GM12878 (cell line): ENCODE measurements around the gene MAP4K4. TPM values are rescaled to one million over a fixed set of nuclear protein-coding genes. Genes with fewer than 3 reads are reported as not detected.
A peak's percentile ranks its signal among the peaks of the same experiment; 100 is the strongest.

ENCODE experiments used
- ATAC-seq: fragments of 200-7000 bp; cut with Tn5 transposase; 3 replicates; pipeline ENCODE4 v1.9.1; 2020; ENCODE audit warnings: mild to moderate bottlenecking, moderate library complexity
- BruUV-seq: library from RNA; stranded (reverse); fragments of 400-500 nt; replicated peaks from 2 replicates; lab custom pipeline; 2021; lab: Mats Ljungman, UMichigan
- CTCF ChIA-PET: fragments of 300-600 bp; sonication (Branson Sonifier 250); formaldehyde crosslinking; extraction: SDS; loops from one replicate; lab custom pipeline; 2021; ENCODE audit warnings: inconsistent platforms; lab: Yijun Ruan, JAX
- POLR2A ChIA-PET: fragments of 350-600 bp; formaldehyde crosslinking; extraction: SDS; loops from one replicate; lab custom pipeline; 2021; ENCODE audit warnings: inconsistent platforms; lab: Charles Lee
- RAD21 ChIA-PET: fragments of 300-600 bp; sonication (Branson Sonifier 250); formaldehyde crosslinking; loops from one replicate; lab custom pipeline; 2023; ENCODE audit warnings: antibody characterized with exemption; ENCODE audit not compliant: unreplicated experiment; lab: Charles Lee
- SMC1A ChIA-PET: fragments of 300-600 bp; sonication (Branson Sonifier 250); formaldehyde crosslinking; loops from one replicate; lab custom pipeline; 2023; ENCODE audit not compliant: unreplicated experiment, uncharacterized antibody; lab: Charles Lee
- DNase-seq: peaks from one replicate; pipeline ENCODE4 v3.0.0-alpha.2; 2011; ENCODE audit warnings: low read depth, low spot score
- FAIRE-seq: peaks from 3 replicates; lab custom pipeline; 2011; peaks lifted over from hg19 to GRCh38; lab: Jason Lieb, UNC
- H2AFZ ChIP-seq: 2 replicates; pipeline ENCODE4 v1.6.0; 2011; ENCODE audit warnings: low read depth, low read length, control low read depth; ENCODE audit not compliant: control insufficient read depth
- H3K27ac ChIP-seq: 2 replicates; pipeline ENCODE4 v1.5.1; 2011; ENCODE audit warnings: control low read depth; ENCODE audit not compliant: control insufficient read depth, insufficient read depth
- H3K27me3 ChIP-seq, 2 experiments: replicated peaks in 1 of 2; 2 replicates each; pipeline versions ENCODE4 v1.6.0 to v1.6.1; 2011; ENCODE audit warnings: low read length in 1 of 2; ENCODE audit not compliant: control insufficient read depth in 2 of 2, insufficient read depth in 2 of 2
- H3K36me3 ChIP-seq, 2 experiments: 2 replicates each; pipeline ENCODE4 v1.5.1; 2011; ENCODE audit warnings: low read length in 1 of 2; ENCODE audit not compliant: control insufficient read depth in 2 of 2, insufficient read depth in 2 of 2
- H3K4me1 ChIP-seq: 2 replicates; pipeline ENCODE4 v1.6.1; 2011; ENCODE audit warnings: mild to moderate bottlenecking, low read length, moderate library complexity, mixed read lengths; ENCODE audit not compliant: control insufficient read depth, insufficient read depth
- H3K4me2 ChIP-seq: 2 replicates; pipeline ENCODE4 v1.6.0; 2011; ENCODE audit warnings: control low read depth; ENCODE audit not compliant: control insufficient read depth, insufficient read depth
- H3K4me3 ChIP-seq: fragments of 200-600 bp; sonication (generic); 2 replicates; pipeline ENCODE4 v1.5.1; 2016
- H3K79me2 ChIP-seq: 2 replicates; pipeline ENCODE4 v1.6.0; 2011; ENCODE audit warnings: low read length; ENCODE audit not compliant: control insufficient read depth, insufficient read depth
- H3K9ac ChIP-seq: 2 replicates; pipeline ENCODE4 v1.8.0; 2011; ENCODE audit warnings: low read length, control low read depth, mixed read lengths; ENCODE audit not compliant: control insufficient read depth, insufficient read depth
- H3K9me3 ChIP-seq: replicated peaks from 3 replicates; pipeline ENCODE4 v1.5.1; 2011; ENCODE audit warnings: mild to moderate bottlenecking, low read length; ENCODE audit not compliant: control insufficient read depth, insufficient read depth
- H4K20me1 ChIP-seq: 2 replicates; pipeline ENCODE4 v1.6.0; 2011; ENCODE audit not compliant: control insufficient read depth, insufficient read depth
- BACH1 ChIP-seq: fragments of 450-650 bp; IDR thresholded peaks from 2 replicates; pipeline ENCODE4 v1.6.1; 2017; ENCODE audit warnings: mild to moderate bottlenecking, borderline replicate concordance
- MYC ChIP-seq: IDR thresholded peaks from 2 replicates; pipeline ENCODE4 v1.6.1; 2011; ENCODE audit warnings: mild to moderate bottlenecking, low read length, moderate library complexity, inconsistent platforms; ENCODE audit not compliant: insufficient read depth, insufficient replicate concordance, insufficient read length, severe bottlenecking
- RAD21 ChIP-seq: IDR thresholded peaks from 2 replicates; pipeline ENCODE4 v1.6.1; 2011; ENCODE audit warnings: mild to moderate bottlenecking, low read depth, low read length, moderate library complexity; ENCODE audit not compliant: insufficient read depth
- SPI1 ChIP-seq: IDR thresholded peaks from 2 replicates; pipeline ENCODE4 v1.6.1; 2011; ENCODE audit warnings: low read depth, mild to moderate bottlenecking, low read length, moderate library complexity, borderline replicate concordance; ENCODE audit not compliant: insufficient read depth
- ZNF217 ChIP-seq: fragments of 450-650 bp; IDR thresholded peaks from 2 replicates; pipeline ENCODE4 v1.6.1; 2017; ENCODE audit warnings: antibody characterized with exemption, mild to moderate bottlenecking
- WGBS: methylation state at CpG from one replicate; pipeline ENCODE4 v1.1.6; 2016; ENCODE audit warnings: low lambda C conversion rate; ENCODE audit not compliant: insufficient replicate concordance, insufficient coverage; ENCODE audit errors: missing lambda C conversion rate; 5-methylcytosine and 5-hydroxymethylcytosine counted together
- in situ Hi-C: fragments of 300-500 bp; cut with MboI; formaldehyde crosslinking; loops from 9 replicates; pipeline ENCODE4 v1.14.3; 2018; ENCODE audit warnings: mixed read lengths
- intact Hi-C: fragments of 100-400 bp; cut with micrococcal nuclease; formaldehyde crosslinking; loops from one replicate; pipeline ENCODE4 v1.14.2; 2022; ENCODE audit not compliant: unreplicated experiment
- polyA plus RNA-seq, 11 experiments: library from polyadenylated mRNA; depleted of rRNA in 4 of 11; unstranded in 6 of 11; stranded (reverse) in 5 of 11; fragments of >200 nt; fragmentation: Nextera tagmentation in 4 of 11; fragmentation: Illumina TruSeq in 1 of 11; extraction: Ambion mirVana in 4 of 11; extraction: Trizol in 1 of 11; gene quantifications; 1 replicate in 1 of 11; 2 replicates in 10 of 11; pipeline versions ENCODE4 v1.2.1 to v1.2.3, GENCODE V29; 2011 to 2016; ENCODE audit warnings: inconsistent platforms in 2 of 11, missing spikeins in 2 of 11, low read depth in 1 of 11
- total RNA-seq, 4 experiments: library from RNA; depleted of rRNA in 3 of 4; stranded (reverse); fragments of >200 nt in 3 of 4; fragmentation: Illumina TruSeq in 1 of 4; extraction: Trizol in 1 of 4; gene quantifications; 2 replicates each; pipeline versions ENCODE4 v1.2.1 to v1.2.3, GENCODE V29; 2013 to 2021
- TF ChIP-seq, protein P1 (sequence below): fragments of 450-650 bp; formaldehyde crosslinking; IDR thresholded peaks from 2 replicates; pipeline ENCODE4 v1.5.0; 2022; ENCODE audit warnings: mild to moderate bottlenecking, missing genetic modification characterization
- TF ChIP-seq, protein P2 (sequence below), 3 experiments: IDR thresholded peaks in 2 of 3; conservative IDR thresholded peaks in 1 of 3; 2 replicates each; pipeline ENCODE4 v1.5.1; 2011; ENCODE audit warnings: low read depth in 3 of 3, low read length in 3 of 3, mild to moderate bottlenecking in 3 of 3, control low read depth in 2 of 3, moderate library complexity in 2 of 3, inconsistent platforms in 1 of 3, mixed read lengths in 1 of 3; ENCODE audit not compliant: control insufficient read depth in 2 of 3, insufficient read depth in 1 of 3; ENCODE audit errors: extremely low read depth in 1 of 3
- TF ChIP-seq, protein P3 (sequence below): IDR thresholded peaks from 2 replicates; pipeline ENCODE4 v1.6.1; 2011; ENCODE audit warnings: low read depth, low read length, improper control_type of control experiment, borderline replicate concordance

The MAP4K4 gene
- total and polyA plus RNA-seq, 10 of the 15 experiments (the other 5 are each of a cell fraction or from before 2014, with no cell fraction given) = 1.9 to 50.4 (median 9.7) TPM

DNA sequence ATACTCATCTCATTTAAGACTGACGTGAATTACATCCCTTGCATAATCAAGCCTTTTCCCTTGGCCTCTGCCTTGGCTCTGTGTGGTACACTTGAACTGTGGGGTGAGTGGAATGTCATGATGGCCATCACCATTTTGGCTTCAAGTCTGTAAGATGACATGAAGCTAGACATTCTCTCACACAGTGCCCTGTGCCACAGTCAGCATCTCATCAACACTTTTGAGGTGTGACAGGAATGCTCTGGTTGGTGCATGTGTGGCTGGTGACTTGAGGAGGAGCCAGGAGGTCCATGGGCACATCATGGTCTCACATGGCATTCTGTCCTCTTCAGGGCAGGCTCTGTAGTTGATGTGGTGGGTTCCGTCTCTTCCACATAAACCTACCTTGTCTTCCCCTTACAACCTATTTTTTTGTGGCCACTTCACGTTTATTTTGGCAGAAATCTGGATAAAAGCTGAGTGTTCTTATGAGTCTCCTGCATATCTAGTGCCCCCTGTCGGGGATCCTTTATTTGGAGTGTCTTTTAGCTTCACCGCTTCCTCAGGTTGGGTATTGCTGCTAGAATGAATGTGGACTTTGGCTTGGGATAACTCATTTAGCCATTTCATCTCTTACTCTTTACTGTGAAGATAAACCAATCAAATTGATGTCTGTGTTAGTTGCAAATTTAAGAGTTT, 28.1 kb downstream of the MAP4K4 start:
- CTCF ChIA-PET = interaction anchor here (0.5 to 4.3 kb wide), 25 partner anchors 8 to 569 kb away, joined by 3 to 40 read pairs (median 4); no protein-coding TSS in a partner anchor
- SMC1A ChIA-PET = interaction anchor here (0.7 to 3.1 kb wide), 17 partner anchors 8 to 516 kb away, joined by 3 to 24 read pairs (median 5); no protein-coding TSS in a partner anchor
- H3K79me2 ChIP-seq = no peaks in the 10 kb centered on the region
- BruUV-seq = no TSS peak
- H3K4me3 ChIP-seq = no peak overlapping the region
- no peaks in the 10 kb centered on the region for H4K20me1 ChIP-seq
- peaks cover 4% of the 10 kb centered on the region; the same call in 2 of the 3 replicates for H3K9me3 ChIP-seq
- no peaks in the 10 kb centered on the region for H3K4me1 ChIP-seq
- in situ Hi-C loops = no loop called here
- H3K9ac ChIP-seq = no peak overlapping the region
- POLR2A ChIA-PET = interaction anchor here (1.0 kb wide), 1 partner anchor 30 kb away, joined by 3 read pairs; no protein-coding TSS in a partner anchor
- H3K27ac ChIP-seq = no peak overlapping the region
- intact Hi-C loops = loop anchor here (1.0 kb wide), 1 partner anchor 306 kb away; no protein-coding TSS in a partner anchor
- ATAC-seq = 0 out of 3 replicates have a peak, but pooled peaks have one; percentile 15
- no peaks in the 10 kb centered on the region for H3K36me3 ChIP-seq
- no peak for FAIRE-seq
- H3K27me3 ChIP-seq = no peaks in the 10 kb centered on the region; a peak in 1 of 4 replicates
- TF ChIP-seq, protein P1, sequence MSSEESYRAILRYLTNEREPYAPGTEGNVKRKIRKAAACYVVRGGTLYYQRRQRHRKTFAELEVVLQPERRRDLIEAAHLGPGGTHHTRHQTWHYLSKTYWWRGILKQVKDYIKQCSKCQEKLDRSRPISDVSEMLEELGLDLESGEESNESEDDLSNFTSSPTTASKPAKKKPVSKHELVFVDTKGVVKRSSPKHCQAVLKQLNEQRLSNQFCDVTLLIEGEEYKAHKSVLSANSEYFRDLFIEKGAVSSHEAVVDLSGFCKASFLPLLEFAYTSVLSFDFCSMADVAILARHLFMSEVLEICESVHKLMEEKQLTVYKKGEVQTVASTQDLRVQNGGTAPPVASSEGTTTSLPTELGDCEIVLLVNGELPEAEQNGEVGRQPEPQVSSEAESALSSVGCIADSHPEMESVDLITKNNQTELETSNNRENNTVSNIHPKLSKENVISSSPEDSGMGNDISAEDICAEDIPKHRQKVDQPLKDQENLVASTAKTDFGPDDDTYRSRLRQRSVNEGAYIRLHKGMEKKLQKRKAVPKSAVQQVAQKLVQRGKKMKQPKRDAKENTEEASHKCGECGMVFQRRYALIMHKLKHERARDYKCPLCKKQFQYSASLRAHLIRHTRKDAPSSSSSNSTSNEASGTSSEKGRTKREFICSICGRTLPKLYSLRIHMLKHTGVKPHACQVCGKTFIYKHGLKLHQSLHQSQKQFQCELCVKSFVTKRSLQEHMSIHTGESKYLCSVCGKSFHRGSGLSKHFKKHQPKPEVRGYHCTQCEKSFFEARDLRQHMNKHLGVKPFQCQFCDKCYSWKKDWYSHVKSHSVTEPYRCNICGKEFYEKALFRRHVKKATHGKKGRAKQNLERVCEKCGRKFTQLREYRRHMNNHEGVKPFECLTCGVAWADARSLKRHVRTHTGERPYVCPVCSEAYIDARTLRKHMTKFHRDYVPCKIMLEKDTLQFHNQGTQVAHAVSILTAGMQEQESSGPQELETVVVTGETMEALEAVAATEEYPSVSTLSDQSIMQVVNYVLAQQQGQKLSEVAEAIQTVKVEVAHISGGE (CRISPR knock-in tag) = no peak
- TF ChIP-seq, protein P2, sequence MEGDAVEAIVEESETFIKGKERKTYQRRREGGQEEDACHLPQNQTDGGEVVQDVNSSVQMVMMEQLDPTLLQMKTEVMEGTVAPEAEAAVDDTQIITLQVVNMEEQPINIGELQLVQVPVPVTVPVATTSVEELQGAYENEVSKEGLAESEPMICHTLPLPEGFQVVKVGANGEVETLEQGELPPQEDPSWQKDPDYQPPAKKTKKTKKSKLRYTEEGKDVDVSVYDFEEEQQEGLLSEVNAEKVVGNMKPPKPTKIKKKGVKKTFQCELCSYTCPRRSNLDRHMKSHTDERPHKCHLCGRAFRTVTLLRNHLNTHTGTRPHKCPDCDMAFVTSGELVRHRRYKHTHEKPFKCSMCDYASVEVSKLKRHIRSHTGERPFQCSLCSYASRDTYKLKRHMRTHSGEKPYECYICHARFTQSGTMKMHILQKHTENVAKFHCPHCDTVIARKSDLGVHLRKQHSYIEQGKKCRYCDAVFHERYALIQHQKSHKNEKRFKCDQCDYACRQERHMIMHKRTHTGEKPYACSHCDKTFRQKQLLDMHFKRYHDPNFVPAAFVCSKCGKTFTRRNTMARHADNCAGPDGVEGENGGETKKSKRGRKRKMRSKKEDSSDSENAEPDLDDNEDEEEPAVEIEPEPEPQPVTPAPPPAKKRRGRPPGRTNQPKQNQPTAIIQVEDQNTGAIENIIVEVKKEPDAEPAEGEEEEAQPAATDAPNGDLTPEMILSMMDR (IDR thresholded peaks at IDR 0.05 in 2 of 3, conservative IDR thresholded peaks at IDR 0.05 in 1 of 3; ENCODE audit: control insufficient read depth in 2 of 3, extremely low read depth in 1 of 3, insufficient read depth in 1 of 3, low read depth in 3 of 3, low read length in 3 of 3) = peak; percentile 21 to 46 (median 28); a peak in 5 of 6 replicates
- TF ChIP-seq SPI1 (no peak), MYC (no peak), BACH1 (no peak), RAD21 (peak; percentile 58), ZNF217 (no peak)
- TF ChIP-seq, protein P3, sequence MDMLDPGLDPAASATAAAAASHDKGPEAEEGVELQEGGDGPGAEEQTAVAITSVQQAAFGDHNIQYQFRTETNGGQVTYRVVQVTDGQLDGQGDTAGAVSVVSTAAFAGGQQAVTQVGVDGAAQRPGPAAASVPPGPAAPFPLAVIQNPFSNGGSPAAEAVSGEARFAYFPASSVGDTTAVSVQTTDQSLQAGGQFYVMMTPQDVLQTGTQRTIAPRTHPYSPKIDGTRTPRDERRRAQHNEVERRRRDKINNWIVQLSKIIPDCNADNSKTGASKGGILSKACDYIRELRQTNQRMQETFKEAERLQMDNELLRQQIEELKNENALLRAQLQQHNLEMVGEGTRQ = no peak
- no peak for DNase-seq
- WGBS = 46% methylated on average over 5 of the region's 5 CpGs
- H3K4me2 ChIP-seq = no peak overlapping the region
- no peak overlapping the region for H2AFZ ChIP-seq
- RAD21 ChIA-PET = interaction anchor here (0.7 to 2.5 kb wide), 11 partner anchors 9 to 384 kb away, joined by 3 to 25 read pairs (median 4); no protein-coding TSS in a partner anchor
